IMR-90 (cell line): ENCODE results near the gene SLC6A13. TPM values are rescaled to one million over a fixed set of nuclear protein-coding genes. Genes with fewer than 3 reads are reported as not detected.

Source experiments
- ATAC-seq: fragments of 200-7000 bp; cut with Tn5 transposase; 2 replicates; pipeline ENCODE4 v1.9.1; 2020; ENCODE audit warnings: low read depth, mild to moderate bottlenecking, moderate library complexity
- BruUV-seq: library from RNA; stranded (reverse); fragments of 400-500 nt; replicated peaks from 2 replicates; lab custom pipeline; 2021; lab: Mats Ljungman, UMichigan
- CTCF ChIA-PET: fragments of 300-600 bp; formaldehyde crosslinking; extraction: SDS; loops from one replicate; lab custom pipeline; 2021; ENCODE audit warnings: antibody characterized with exemption; lab: Yijun Ruan, JAX
- POLR2A ChIA-PET: fragments of 300-600 bp; sonication (Branson Sonifier 250); formaldehyde crosslinking; loops from one replicate; lab custom pipeline; 2022; ENCODE audit warnings: antibody characterized with exemption; ENCODE audit not compliant: unreplicated experiment; lab: Charles Lee
- DNase-seq: peaks from one replicate; pipeline ENCODE4 v3.0.0; 2013
- H2AFZ ChIP-seq: replicated peaks from 2 replicates; pipeline ENCODE3; 2013; ENCODE audit warnings: low read length, mild to moderate bottlenecking; ENCODE audit not compliant: poor library complexity
- H2AK5ac ChIP-seq: 2 replicates; pipeline ENCODE4 v1.6.1; 2013; ENCODE audit warnings: low read depth, low read length, inconsistent platforms
- H2AK9ac ChIP-seq: replicated peaks from 2 replicates; pipeline ENCODE3; 2013; ENCODE audit warnings: mild to moderate bottlenecking, low read depth, low read length, moderate library complexity; ENCODE audit not compliant: poor library complexity
- H2BK120ac ChIP-seq: 2 replicates; pipeline ENCODE4 v1.6.1; 2013; ENCODE audit warnings: low read depth, low read length, inconsistent platforms
- H2BK15ac ChIP-seq: 3 replicates; pipeline ENCODE4 v1.6.1; 2013; ENCODE audit warnings: low read depth, low read length, inconsistent platforms
- H2BK20ac ChIP-seq: 2 replicates; pipeline ENCODE4 v1.6.1; 2013; ENCODE audit warnings: low read depth, mild to moderate bottlenecking, inconsistent platforms, low read length, moderate library complexity
- H2BK5ac ChIP-seq: 2 replicates; pipeline ENCODE4 v1.6.1; 2013; ENCODE audit warnings: mild to moderate bottlenecking, low read depth, low read length, inconsistent platforms; ENCODE audit not compliant: poor library complexity, severe bottlenecking
- H3K14ac ChIP-seq: replicated peaks from 2 replicates; pipeline ENCODE4 v1.6.1; 2013; ENCODE audit warnings: low read depth, low read length, inconsistent platforms
- H3K18ac ChIP-seq: 2 replicates; pipeline ENCODE4 v1.6.1; 2013; ENCODE audit warnings: low read depth, low read length, control low read depth
- H3K23ac ChIP-seq: 2 replicates; pipeline ENCODE4 v1.6.1; 2013; ENCODE audit warnings: low read depth, low read length, inconsistent platforms
- H3K27ac ChIP-seq: 2 replicates; pipeline ENCODE4 v1.5.1; 2013; ENCODE audit warnings: mild to moderate bottlenecking, control low read depth, low read length; ENCODE audit not compliant: insufficient read depth
- H3K27me3 ChIP-seq: 2 replicates; pipeline ENCODE4 v1.6.1; 2013; ENCODE audit warnings: low read length; ENCODE audit not compliant: control insufficient read depth, insufficient read depth
- H3K36me3 ChIP-seq: 2 replicates; pipeline ENCODE4 v1.6.1; 2013; ENCODE audit warnings: low read length, mixed read lengths; ENCODE audit not compliant: control insufficient read depth, insufficient read depth
- H3K4ac ChIP-seq: 2 replicates; pipeline ENCODE4 v1.6.1; 2013; ENCODE audit warnings: low read depth, low read length, inconsistent platforms
- H3K4me1 ChIP-seq: 2 replicates; pipeline ENCODE4 v1.6.1; 2013; ENCODE audit warnings: low read length, mixed read lengths; ENCODE audit not compliant: control insufficient read depth, insufficient read depth
- H3K4me2 ChIP-seq: 2 replicates; pipeline ENCODE4 v1.6.1; 2013; ENCODE audit warnings: low read depth, mild to moderate bottlenecking, control low read depth, low read length, moderate library complexity
- H3K4me3 ChIP-seq: 2 replicates; pipeline ENCODE4 v1.5.1; 2013; ENCODE audit warnings: low read depth, mild to moderate bottlenecking, control low read depth, low read length, moderate library complexity; ENCODE audit not compliant: insufficient read depth
- H3K56ac ChIP-seq: 2 replicates; pipeline ENCODE4 v1.6.1; 2013; ENCODE audit warnings: low read length, inconsistent platforms; ENCODE audit not compliant: insufficient read depth; ENCODE audit errors: extremely low read depth
- H3K79me1 ChIP-seq, 2 experiments: 2 replicates each; pipeline ENCODE4 v1.6.1; 2013; ENCODE audit warnings: low read length in 2 of 2, inconsistent platforms in 1 of 2, low read depth in 1 of 2
- H3K9ac ChIP-seq: 2 replicates; pipeline ENCODE4 v1.6.1; 2013; ENCODE audit warnings: low read depth, low read length, control low read depth
- H3K9me1 ChIP-seq: 2 replicates; pipeline ENCODE4 v1.6.1; 2013; ENCODE audit warnings: low read length, inconsistent platforms; ENCODE audit not compliant: insufficient read depth
- H3K9me3 ChIP-seq: 2 replicates; pipeline ENCODE4 v1.6.1; 2013; ENCODE audit warnings: low read length; ENCODE audit not compliant: control insufficient read depth, insufficient read depth
- H4K20me1 ChIP-seq: 2 replicates; pipeline ENCODE4 v1.6.1; 2013; ENCODE audit warnings: low read length, inconsistent platforms; ENCODE audit not compliant: insufficient read depth
- H4K5ac ChIP-seq: 2 replicates; pipeline ENCODE4 v1.6.1; 2013; ENCODE audit warnings: mild to moderate bottlenecking, low read depth, low read length, control low read depth
- H4K8ac ChIP-seq, 2 experiments: 2 replicates each; pipeline ENCODE4 v1.6.1; 2013; ENCODE audit warnings: low read depth in 2 of 2, low read length in 2 of 2, control low read depth in 1 of 2, inconsistent platforms in 1 of 2
- H4K91ac ChIP-seq: 2 replicates; pipeline ENCODE4 v1.6.1; 2013; ENCODE audit warnings: low read depth, low read length, inconsistent platforms; ENCODE audit not compliant: insufficient read depth
- CHD1 ChIP-seq: IDR thresholded peaks from 2 replicates; pipeline ENCODE4 v1.6.1; 2012; ENCODE audit warnings: low read depth, low read length, improper control_type of control experiment
- MAZ ChIP-seq: IDR thresholded peaks from 2 replicates; pipeline ENCODE4 v1.6.1; 2012; ENCODE audit warnings: low read depth, mild to moderate bottlenecking, low read length, improper control_type of control experiment, moderate library complexity, borderline replicate concordance
- MXI1 ChIP-seq: IDR thresholded peaks from 2 replicates; pipeline ENCODE4 v1.6.1; 2012; ENCODE audit warnings: low read depth, mild to moderate bottlenecking, low read length, moderate library complexity, borderline replicate concordance
- NFE2L2 ChIP-seq: fragments of 150-350 bp; IDR thresholded peaks from 2 replicates; pipeline ENCODE4 v1.6.1; 2016; ENCODE audit warnings: low read depth, mild to moderate bottlenecking, low read length
- RCOR1 ChIP-seq: IDR thresholded peaks from 2 replicates; pipeline ENCODE4 v1.6.1; 2012; ENCODE audit warnings: mild to moderate bottlenecking, low read length, improper control_type of control experiment; ENCODE audit not compliant: insufficient replicate concordance
- RFX5 ChIP-seq: IDR thresholded peaks from 2 replicates; pipeline ENCODE4 v1.8.0; 2012; ENCODE audit warnings: low read depth, mild to moderate bottlenecking, low read length, moderate library complexity
- WGBS, 2 experiments: methylation state at CpG; one replicate each; pipeline versions ENCODE4 v1.1.5 to v1.1.7; 2013; ENCODE audit warnings: missing lambda C conversion rate in 2 of 2; ENCODE audit not compliant: insufficient read length in 1 of 2; ENCODE audit errors: extremely low coverage in 2 of 2; 5-methylcytosine and 5-hydroxymethylcytosine counted together
- dilution Hi-C: fragments of 300-500 bp; cut with HindIII; formaldehyde crosslinking; loops from one replicate; pipeline ENCODE4 v1.14.3; 2018; ENCODE audit warnings: low sequenced_read_pairs; ENCODE audit not compliant: unreplicated experiment
- in situ Hi-C: fragments of 300-500 bp; cut with MboI; formaldehyde crosslinking; loops from 3 replicates; pipeline ENCODE4 v1.14.3; 2019; ENCODE audit warnings: low sequenced_read_pairs, inconsistent platforms, mixed read lengths
- intact Hi-C: fragments of 100-400 bp; cut with micrococcal nuclease; formaldehyde crosslinking; loops from 2 replicates; pipeline ENCODE4 v1.10.0; 2022
- polyA plus RNA-seq, 3 experiments: library from polyadenylated mRNA; depleted of rRNA; stranded (reverse); fragments of >200 nt; gene quantifications; 2 replicates each; pipeline ENCODE4 v1.2.3, GENCODE V29; 2012; ENCODE audit warnings: low replicate concordance in 1 of 3
- total RNA-seq: library from RNA; depleted of rRNA; stranded (reverse); fragments of >200 nt; gene quantifications from 2 replicates; pipeline ENCODE4 v1.2.3, GENCODE V29; 2012

SLC6A13 gene
- total and polyA plus RNA-seq, 2 of the 4 experiments (the other 2 are of a cell fraction): under 0.01 to 0.10 TPM

DNA sequence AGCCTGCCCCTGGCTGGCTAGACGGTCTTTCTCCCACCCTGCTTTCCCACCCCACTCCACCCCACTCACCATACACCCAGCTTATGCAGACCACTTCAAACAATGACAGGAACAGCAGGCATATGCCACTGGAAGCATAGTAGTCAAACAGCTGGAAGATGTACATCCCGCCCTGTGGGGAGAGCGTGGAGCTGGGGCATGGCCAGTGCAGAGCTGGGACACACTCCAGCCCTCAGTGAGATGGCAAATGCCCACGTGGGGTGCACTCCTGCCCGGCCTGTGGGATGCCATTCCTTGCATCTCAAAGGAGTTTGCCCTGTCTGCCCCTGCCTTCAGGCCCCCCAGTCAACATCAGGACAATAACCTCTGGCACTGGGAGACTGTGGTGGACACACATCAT, 67.5 kb downstream of the SLC6A13 start:
- Histone ChIP-seq H3K4me1 (no peaks in the 10 kb centered on the region), H2AK9ac (no peak overlapping the region), H4K91ac (no peak overlapping the region), H3K27me3 (peaks cover 58% of the 10 kb centered on the region), H3K4me3 (no peak overlapping the region), H2AFZ (no peak overlapping the region), H3K23ac (no peak overlapping the region), H3K14ac (no peak overlapping the region), H3K9me3 (peaks cover 2% of the 10 kb centered on the region; the same call in 1 of the 2 replicates), H3K56ac (no peak overlapping the region), H2BK120ac (no peak overlapping the region), H3K9ac (no peak overlapping the region), H2AK5ac (no peak overlapping the region), H3K4me2 (no peak overlapping the region), H3K27ac (no peak overlapping the region), H4K8ac (no peak overlapping the region), H4K5ac (no peak overlapping the region), H3K79me1 (no peaks in the 10 kb centered on the region), H3K9me1 (no peaks in the 10 kb centered on the region), H3K36me3 (no peaks in the 10 kb centered on the region), H3K18ac (no peak overlapping the region), H4K20me1 (no peaks in the 10 kb centered on the region), H3K4ac (no peak overlapping the region), H2BK15ac (no peak overlapping the region), H2BK5ac (no peak overlapping the region), H2BK20ac (no peak overlapping the region)
- in situ Hi-C loops (no loop called here), dilution Hi-C loops (no loop called here), intact Hi-C loops (no loop called here)
- ChIA-PET CTCF (no interaction called here), POLR2A (no interaction called here)
- DNase-seq: no peak
- ATAC-seq: no peak
- WGBS, 2 experiments: 4% methylated on average over 3 of the region's 5 CpGs; no CpG with 5 or more reads in 1 of the 2 experiments
- BruUV-seq: no TSS peak
- TF ChIP-seq RCOR1 (no peak), NFE2L2 (no peak), MAZ (no peak), RFX5 (no peak), CHD1 (no peak), MXI1 (no peak)
